NB4 (cell line): ENCODE measurements around the gene HABP4.

Experiments
- DNase-seq: peaks from one replicate; pipeline ENCODE4 v3.0.0; 2010; ENCODE audit warnings: low read depth
- H3K4me3 ChIP-seq: one replicate; pipeline ENCODE4 v1.5.1; 2011; ENCODE audit warnings: mild to moderate bottlenecking, low read depth, low read length, moderate library complexity
- CTCF ChIP-seq: IDR thresholded peaks from one replicate; pipeline ENCODE4 v1.5.1; 2012; ENCODE audit warnings: low read depth, low read length
- MAX ChIP-seq: IDR thresholded peaks from 2 replicates; pipeline ENCODE4 v1.6.1; 2011; ENCODE audit warnings: low read depth, low read length
- MYC ChIP-seq: IDR thresholded peaks from 2 replicates; pipeline ENCODE4 v1.6.1; 2011; ENCODE audit warnings: low read depth, low read length
- POLR2A ChIP-seq: IDR thresholded peaks from 2 replicates; pipeline ENCODE4 v1.6.1; 2011; ENCODE audit warnings: mild to moderate bottlenecking; ENCODE audit not compliant: insufficient read length; ENCODE audit errors: extremely low read depth

The HABP4 gene

GRCh38 chr9:96460882-96461281, 10.9 kb downstream of the HABP4 start:
- no peak for DNase-seq
- no peak for TF ChIP-seq POLR2A
- TF ChIP-seq MYC, result no peak
- TF ChIP-seq CTCF, result no peak
- no peak for TF ChIP-seq MAX
- H3K4me3 ChIP-seq, result no peak overlapping the region

GRCh38 chr9:96461336-96461735, 11.4 kb downstream of the HABP4 start:
- no peak for DNase-seq
- no peak for TF ChIP-seq MYC
- no peak overlapping the region for H3K4me3 ChIP-seq

GRCh38 chr9:96462541-96462940, 12.6 kb downstream of the HABP4 start:
- no peak for DNase-seq
- no peak for TF ChIP-seq CTCF
- no peak for TF ChIP-seq POLR2A
- no peak for TF ChIP-seq MAX
- TF ChIP-seq MYC, result no peak
- no peak overlapping the region for H3K4me3 ChIP-seq

- TF ChIP-seq POLR2A, result no peak
- TF ChIP-seq MAX, result no peak
- TF ChIP-seq MYC, result no peak
- no peak for TF ChIP-seq CTCF
Measured at GRCh38 chr9:96464426-96464825, 14.5 kb downstream of the HABP4 start.

GRCh38 chr9:96467784-96468183, 17.8 kb downstream of the HABP4 start:
- H3K4me3 ChIP-seq, result no peak overlapping the region
- no peak for DNase-seq
- TF ChIP-seq POLR2A (no peak), CTCF (no peak), MYC (no peak), MAX (no peak)

More at GRCh38 chr9:96464426-96464825, 14.5 kb downstream of the HABP4 start:
- no peak for DNase-seq
- no peak overlapping the region for H3K4me3 ChIP-seq

GRCh38 chr9:96476013-96476412, 26.0 kb downstream of the HABP4 start:
- no peak for TF ChIP-seq MAX
- no peak for TF ChIP-seq MYC
- TF ChIP-seq POLR2A, result no peak
- TF ChIP-seq CTCF, result no peak
- H3K4me3 ChIP-seq, result no peak overlapping the region
- DNase-seq, result no peak
